ENCODE data around the gene AREG.

Gene AREG

GRCh38 chr4:74449571-74450297 is 4.8 kb downstream of the AREG start:
- WGBS, 2 donors (ENCODE audit: extremely low coverage in 2 of 2, insufficient read length in 2 of 2, insufficient replicate concordance in 1 of 2) = no CpG with 5 or more reads among the region's 6 CpGs
- no peak overlapping the region for H2BK120ac ChIP-seq (ENCODE audit: low read depth, low read length)
- H3K9me3 ChIP-seq (replicated peaks in 1 of 2; ENCODE audit: control insufficient read depth in 2 of 2, insufficient read depth in 1 of 2, low read depth in 1 of 2, low read length in 2 of 2) = no peaks in the 10 kb centered on the region
- DNase-seq (ENCODE audit: low spot score) = no peak
- no peak overlapping the region for H2BK15ac ChIP-seq (ENCODE audit: low read length)
- no peak overlapping the region for H4K91ac ChIP-seq (ENCODE audit: low read depth, low read length, poor library complexity)
- H3K4me2 ChIP-seq (ENCODE audit: insufficient read depth, low read length, poor library complexity, severe bottlenecking) = no peak overlapping the region
- no peak overlapping the region for H2BK5ac ChIP-seq (ENCODE audit: low read length)
- H3K79me1 ChIP-seq (ENCODE audit: low read depth, low read length) = peaks cover 1% of the 10 kb centered on the region
- H2AFZ ChIP-seq (ENCODE audit: low read length) = no peak overlapping the region
- no peak overlapping the region for H3K4ac ChIP-seq (ENCODE audit: low read length)
- H2AK5ac ChIP-seq (ENCODE audit: low read depth, low read length) = no peak overlapping the region
- H3K9ac ChIP-seq (ENCODE audit: low read depth, low read length, poor library complexity) = no peak overlapping the region
- no peak overlapping the region for H2BK12ac ChIP-seq (ENCODE audit: low read length)
- no peak overlapping the region for H3K27ac ChIP-seq (replicated peaks; ENCODE audit: low read length)
- no peaks in the 10 kb centered on the region for H3K36me3 ChIP-seq (replicated peaks in 1 of 2; ENCODE audit: control insufficient read depth in 2 of 2, insufficient read depth in 2 of 2, low read length in 2 of 2)
- H3K27me3 ChIP-seq (ENCODE audit: control insufficient read depth in 3 of 3, insufficient read depth in 3 of 3, low read depth in 1 of 3, low read length in 3 of 3) = peaks cover 0 to 28% (median 5%) of the 10 kb centered on the region in 3 experiments
- H3K14ac ChIP-seq (ENCODE audit: low read length) = no peak overlapping the region
- H3K23ac ChIP-seq (ENCODE audit: low read depth, low read length, poor library complexity) = no peak overlapping the region
- H3K4me1 ChIP-seq (ENCODE audit: control insufficient read depth in 2 of 2, insufficient read depth in 1 of 2, low read depth in 1 of 2, low read length in 2 of 2) = peaks cover 0 to 2% of the 10 kb centered on the region in 2 donors
- no peak overlapping the region for H4K8ac ChIP-seq (ENCODE audit: low read depth, low read length)
- no peak overlapping the region for H3K18ac ChIP-seq (ENCODE audit: low read length)
- H3K4me3 ChIP-seq (ENCODE audit: low read length in 2 of 2) = no peak overlapping the region

DNA sequence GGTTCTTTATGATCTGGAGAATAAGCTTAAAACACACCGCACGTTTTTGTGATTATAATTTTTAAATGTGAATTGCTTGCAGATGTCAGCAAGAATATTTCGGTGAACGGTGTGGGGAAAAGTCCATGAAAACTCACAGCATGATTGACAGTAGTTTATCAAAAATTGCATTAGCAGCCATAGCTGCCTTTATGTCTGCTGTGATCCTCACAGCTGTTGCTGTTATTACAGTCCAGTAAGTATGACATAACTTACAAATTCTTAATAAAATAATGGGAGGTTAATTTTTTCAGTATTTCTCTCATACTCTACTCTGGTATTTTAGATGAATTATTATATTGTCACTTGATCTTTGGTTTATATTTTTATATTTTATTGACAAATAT is 5.4 kb downstream of the AREG start:
- Histone ChIP-seq H3K4me3 (ENCODE audit: low read length in 2 of 2) (no peak overlapping the region), H2BK15ac (ENCODE audit: low read length) (no peak overlapping the region), H4K91ac (ENCODE audit: low read depth, low read length, poor library complexity) (no peak overlapping the region), H3K4ac (ENCODE audit: low read length) (no peak overlapping the region), H3K4me1 (ENCODE audit: control insufficient read depth in 2 of 2, insufficient read depth in 1 of 2, low read depth in 1 of 2, low read length in 2 of 2) (no peaks in the 10 kb centered on the region), H3K27ac (replicated peaks; ENCODE audit: low read length) (no peak overlapping the region), H2AK5ac (ENCODE audit: low read depth, low read length) (no peak overlapping the region), H3K79me1 (ENCODE audit: low read depth, low read length) (no peaks in the 10 kb centered on the region), H3K4me2 (ENCODE audit: insufficient read depth, low read length, poor library complexity, severe bottlenecking) (no peak overlapping the region), H3K18ac (ENCODE audit: low read length) (no peak overlapping the region), H3K23ac (ENCODE audit: low read depth, low read length, poor library complexity) (no peak overlapping the region), H3K9me3 (replicated peaks in 1 of 2; ENCODE audit: control insufficient read depth in 2 of 2, insufficient read depth in 1 of 2, low read depth in 1 of 2, low read length in 2 of 2) (no peaks in the 10 kb centered on the region), H3K27me3 (ENCODE audit: control insufficient read depth in 3 of 3, insufficient read depth in 3 of 3, low read depth in 1 of 3, low read length in 3 of 3) (peaks cover 0 to 22% (median 1%) of the 10 kb centered on the region in 3 experiments), H2BK120ac (ENCODE audit: low read depth, low read length) (no peak overlapping the region), H3K36me3 (replicated peaks in 1 of 2; ENCODE audit: control insufficient read depth in 2 of 2, insufficient read depth in 2 of 2, low read length in 2 of 2) (no peaks in the 10 kb centered on the region), H2BK12ac (ENCODE audit: low read length) (no peak overlapping the region), H2BK5ac (ENCODE audit: low read length) (no peak overlapping the region), H2AFZ (ENCODE audit: low read length) (no peak overlapping the region), H3K14ac (ENCODE audit: low read length) (no peak overlapping the region), H3K9ac (ENCODE audit: low read depth, low read length, poor library complexity) (no peak overlapping the region), H4K8ac (ENCODE audit: low read depth, low read length) (no peak overlapping the region)
- no peak for DNase-seq (ENCODE audit: low spot score)
- no CpG with 5 or more reads among the region's 4 CpGs for WGBS, 2 donors (ENCODE audit: extremely low coverage in 2 of 2, insufficient read length in 2 of 2, insufficient replicate concordance in 1 of 2)

- no peak overlapping the region for H2AK5ac ChIP-seq (ENCODE audit: low read depth, low read length)
- no peak overlapping the region for H4K91ac ChIP-seq (ENCODE audit: low read depth, low read length, poor library complexity)
- DNase-seq (ENCODE audit: low spot score) = no peak
- no peak overlapping the region for H2BK5ac ChIP-seq (ENCODE audit: low read length)
- H3K9ac ChIP-seq (ENCODE audit: low read depth, low read length, poor library complexity) = no peak overlapping the region
- no peaks in the 10 kb centered on the region for H3K9me3 ChIP-seq (replicated peaks in 1 of 2; ENCODE audit: control insufficient read depth in 2 of 2, insufficient read depth in 1 of 2, low read depth in 1 of 2, low read length in 2 of 2)
- no peak overlapping the region for H4K8ac ChIP-seq (ENCODE audit: low read depth, low read length)
- no peaks in the 10 kb centered on the region for H3K4me1 ChIP-seq (ENCODE audit: control insufficient read depth in 2 of 2, insufficient read depth in 1 of 2, low read depth in 1 of 2, low read length in 2 of 2)
- H3K14ac ChIP-seq (ENCODE audit: low read length) = no peak overlapping the region
- H3K79me1 ChIP-seq (ENCODE audit: low read depth, low read length) = no peaks in the 10 kb centered on the region
- H2BK15ac ChIP-seq (ENCODE audit: low read length) = no peak overlapping the region
- H2BK120ac ChIP-seq (ENCODE audit: low read depth, low read length) = no peak overlapping the region
- H3K18ac ChIP-seq (ENCODE audit: low read length) = no peak overlapping the region
- no peak overlapping the region for H2BK12ac ChIP-seq (ENCODE audit: low read length)
- no peak overlapping the region for H3K27ac ChIP-seq (replicated peaks; ENCODE audit: low read length)
- no peaks in the 10 kb centered on the region for H3K36me3 ChIP-seq (replicated peaks in 1 of 2; ENCODE audit: control insufficient read depth in 2 of 2, insufficient read depth in 2 of 2, low read length in 2 of 2)
- no peak overlapping the region for H3K23ac ChIP-seq (ENCODE audit: low read depth, low read length, poor library complexity)
- WGBS, 2 donors (ENCODE audit: extremely low coverage in 2 of 2, insufficient read length in 2 of 2, insufficient replicate concordance in 1 of 2) = no CpG with 5 or more reads among the region's 1 CpG
- H3K27me3 ChIP-seq (ENCODE audit: control insufficient read depth in 3 of 3, insufficient read depth in 3 of 3, low read depth in 1 of 3, low read length in 3 of 3) = peaks cover 0 to 14% (median 0%) of the 10 kb centered on the region in 3 experiments
- H2AFZ ChIP-seq (ENCODE audit: low read length) = no peak overlapping the region
- no peak overlapping the region for H3K4me3 ChIP-seq (ENCODE audit: low read length in 2 of 2)
- no peak overlapping the region for H3K4me2 ChIP-seq (ENCODE audit: insufficient read depth, low read length, poor library complexity, severe bottlenecking)
- H3K4ac ChIP-seq (ENCODE audit: low read length) = no peak overlapping the region
Measured at GRCh38 chr4:74451214-74451661, 6.3 kb downstream of the AREG start.

DNA sequence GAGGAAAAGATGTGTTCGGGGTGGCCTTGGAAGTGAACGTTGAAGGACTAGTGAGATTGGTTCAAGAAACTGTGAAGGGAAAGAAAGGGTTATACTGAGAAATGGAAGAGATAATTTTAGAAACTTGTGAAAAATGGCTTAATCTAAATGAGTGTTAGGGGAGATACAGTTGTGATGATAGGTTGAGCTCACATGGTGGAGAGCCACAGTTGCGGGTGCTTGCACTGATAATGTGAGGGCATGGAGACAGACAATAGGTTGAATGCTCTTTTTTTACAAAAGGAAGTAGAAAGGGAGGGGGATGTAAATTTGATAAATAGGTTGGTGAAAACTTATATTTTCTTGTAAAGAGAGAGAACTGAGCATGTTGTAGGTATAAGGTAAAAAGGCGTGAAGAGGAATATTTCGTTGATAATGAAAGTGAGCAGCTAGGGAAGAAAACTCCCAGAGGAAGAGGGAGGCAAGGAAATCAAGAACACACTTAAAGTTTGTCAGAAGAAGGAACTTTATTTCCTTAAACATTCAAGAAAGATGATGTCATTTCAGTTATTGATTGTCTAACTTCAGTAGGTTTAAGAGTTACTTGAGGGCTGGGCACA is 8.2 kb downstream of the AREG start:
- Histone ChIP-seq H2BK15ac (ENCODE audit: low read length) (no peak overlapping the region), H3K4me2 (ENCODE audit: insufficient read depth, low read length, poor library complexity, severe bottlenecking) (no peak overlapping the region), H3K4ac (ENCODE audit: low read length) (no peak overlapping the region), H4K8ac (ENCODE audit: low read depth, low read length) (no peak overlapping the region), H2BK120ac (ENCODE audit: low read depth, low read length) (no peak overlapping the region), H3K4me3 (ENCODE audit: low read length in 2 of 2) (no peak overlapping the region), H3K27ac (replicated peaks; ENCODE audit: low read length) (no peak overlapping the region), H2AK5ac (ENCODE audit: low read depth, low read length) (no peak overlapping the region), H3K14ac (ENCODE audit: low read length) (no peak overlapping the region), H4K91ac (ENCODE audit: low read depth, low read length, poor library complexity) (no peak overlapping the region), H3K23ac (ENCODE audit: low read depth, low read length, poor library complexity) (no peak overlapping the region), H3K9ac (ENCODE audit: low read depth, low read length, poor library complexity) (no peak overlapping the region), H3K79me1 (ENCODE audit: low read depth, low read length) (no peaks in the 10 kb centered on the region), H3K27me3 (ENCODE audit: control insufficient read depth in 3 of 3, insufficient read depth in 3 of 3, low read depth in 1 of 3, low read length in 3 of 3) (no peaks in the 10 kb centered on the region), H3K4me1 (ENCODE audit: control insufficient read depth in 2 of 2, insufficient read depth in 1 of 2, low read depth in 1 of 2, low read length in 2 of 2) (no peaks in the 10 kb centered on the region), H2AFZ (ENCODE audit: low read length) (no peak overlapping the region), H2BK5ac (ENCODE audit: low read length) (no peak overlapping the region), H3K36me3 (replicated peaks in 1 of 2; ENCODE audit: control insufficient read depth in 2 of 2, insufficient read depth in 2 of 2, low read length in 2 of 2) (no peaks in the 10 kb centered on the region), H3K9me3 (replicated peaks in 1 of 2; ENCODE audit: control insufficient read depth in 2 of 2, insufficient read depth in 1 of 2, low read depth in 1 of 2, low read length in 2 of 2) (no peaks in the 10 kb centered on the region), H3K18ac (ENCODE audit: low read length) (no peak overlapping the region), H2BK12ac (ENCODE audit: low read length) (no peak overlapping the region)
- WGBS, 2 donors (ENCODE audit: extremely low coverage in 2 of 2, insufficient read length in 2 of 2, insufficient replicate concordance in 1 of 2) = 100% methylated on average over 2 of the region's 5 CpGs
- no peak for DNase-seq (ENCODE audit: low spot score)

All from neuronal stem cell (in vitro differentiated cells).